Progenitor cell of endocrine pancreas (in vitro differentiated cells): ENCODE results near the gene CARS1. TPM values are rescaled to one million over a fixed set of nuclear protein-coding genes. Genes with fewer than 3 reads are reported as not detected.

Source experiments
- DNase-seq: peaks from one replicate; pipeline ENCODE4 v3.0.0; 2021; ENCODE audit warnings: low spot score; ENCODE audit not compliant: unreplicated experiment
- H3K27ac Mint-ChIP-seq: 2 replicates; pipeline ENCODE4 v1.8.0; 2021; ENCODE audit warnings: mild to moderate bottlenecking, moderate library complexity, mixed read lengths
- H3K27me3 Mint-ChIP-seq: 2 replicates; pipeline ENCODE4 v1.8.0; 2021; ENCODE audit warnings: mixed read lengths
- H3K36me3 Mint-ChIP-seq: 2 replicates; pipeline ENCODE4 v1.8.0; 2022; ENCODE audit warnings: mixed read lengths; ENCODE audit not compliant: insufficient read depth
- H3K4me1 Mint-ChIP-seq: 2 replicates; pipeline ENCODE4 v1.8.0; 2021; ENCODE audit warnings: low read depth, mixed read lengths
- H3K4me3 Mint-ChIP-seq: 2 replicates; pipeline ENCODE4 v1.8.0; 2021; ENCODE audit warnings: low read depth, mild to moderate bottlenecking, moderate library complexity, mixed read lengths
- H3K9me3 Mint-ChIP-seq: 2 replicates; pipeline ENCODE4 v1.8.0; 2021; ENCODE audit warnings: low read depth, mixed read lengths
- CTCF ChIP-seq: fragments of 200-600 bp; sonication (generic); IDR thresholded peaks from one replicate; pipeline ENCODE4 v1.5.0; 2021; ENCODE audit warnings: antibody characterized with exemption, mild to moderate bottlenecking; ENCODE audit not compliant: unreplicated experiment
- total RNA-seq: library from RNA; stranded (reverse); gene quantifications from 2 replicates; pipeline ENCODE4 v1.2.1, GENCODE V29; 2021

The CARS1 gene
- total RNA-seq, 1 donor from 2014 or later: 56.4 TPM

GRCh38 chr11:3052567-3052966 lies 4.7 kb downstream of the CARS1 start:
- Mint-ChIP-seq H3K27ac (no peak overlapping the region), H3K36me3 (peaks cover 5% of the 10 kb centered on the region), H3K27me3 (no peaks in the 10 kb centered on the region), H3K9me3 (no peaks in the 10 kb centered on the region), H3K4me3 (no peak overlapping the region), H3K4me1 (peaks cover 5% of the 10 kb centered on the region)
- no peak for DNase-seq
- TF ChIP-seq CTCF: no peak

- Mint-ChIP-seq H3K9me3 (no peaks in the 10 kb centered on the region), H3K36me3 (peaks cover 5% of the 10 kb centered on the region), H3K4me3 (no peak overlapping the region), H3K4me1 (peaks cover 5% of the 10 kb centered on the region), H3K27ac (no peak overlapping the region), H3K27me3 (no peaks in the 10 kb centered on the region)
- no peak for TF ChIP-seq CTCF
- DNase-seq: no peak
Measured at GRCh38 chr11:3052109-3052479, 5.1 kb downstream of the CARS1 start.

- H3K4me3 Mint-ChIP-seq: no peak overlapping the region
- no peak for TF ChIP-seq CTCF
- H3K9me3 Mint-ChIP-seq: no peaks in the 10 kb centered on the region
- no peak overlapping the region for H3K27ac Mint-ChIP-seq
- no peaks in the 10 kb centered on the region for H3K27me3 Mint-ChIP-seq
- peaks cover 5% of the 10 kb centered on the region for H3K4me1 Mint-ChIP-seq
- DNase-seq: no peak
- H3K36me3 Mint-ChIP-seq: peaks cover 5% of the 10 kb centered on the region
Measured at GRCh38 chr11:3051196-3052108, 5.8 kb downstream of the CARS1 start.

- no peak overlapping the region for H3K4me3 Mint-ChIP-seq
- no peaks in the 10 kb centered on the region for H3K27me3 Mint-ChIP-seq
- no peak overlapping the region for H3K27ac Mint-ChIP-seq
- no peaks in the 10 kb centered on the region for H3K4me1 Mint-ChIP-seq
- H3K9me3 Mint-ChIP-seq: no peaks in the 10 kb centered on the region
- H3K36me3 Mint-ChIP-seq: peaks cover 5% of the 10 kb centered on the region
- no peak for TF ChIP-seq CTCF
- DNase-seq: no peak
Measured at GRCh38 chr11:3050386-3051195, 6.6 kb downstream of the CARS1 start.

- no peak for DNase-seq
- Mint-ChIP-seq H3K4me1 (no peaks in the 10 kb centered on the region), H3K9me3 (no peaks in the 10 kb centered on the region), H3K27ac (peak overlapping the region; percentile 52), H3K27me3 (no peaks in the 10 kb centered on the region), H3K4me3 (no peak overlapping the region), H3K36me3 (peaks cover 6% of the 10 kb centered on the region)
- TF ChIP-seq CTCF: no peak
Measured at GRCh38 chr11:3049430-3050243, 7.6 kb downstream of the CARS1 start.
